CD14-positive monocyte (primary cell): ENCODE data around the gene MYH7B. TPM values are rescaled to one million over a fixed set of nuclear protein-coding genes. Genes with fewer than 3 reads are reported as not detected.

Experiments used
- DNase-seq, 3 donors: peaks; one replicate each; pipeline ENCODE4 v3.0.0-alpha.2; 2011 to 2022
- H2AFZ ChIP-seq: 2 replicates; pipeline ENCODE4 v1.6.0; 2012; ENCODE audit warnings: mild to moderate bottlenecking, low read depth, low read length, inconsistent platforms; ENCODE audit not compliant: insufficient read depth, poor library complexity, severe bottlenecking
- H3K27ac ChIP-seq, 2 donors: 1 replicate in 1 of 2; 2 replicates in 1 of 2; pipeline ENCODE4 v1.5.1; 2012 to 2013; ENCODE audit warnings: low read length in 2 of 2, control low read depth in 1 of 2, inconsistent platforms in 1 of 2, low read depth in 1 of 2, mild to moderate bottlenecking in 1 of 2
- H3K27me3 ChIP-seq, 2 donors: one replicate each; pipeline versions ENCODE4 v1.6.0 to v1.6.1; 2011 to 2013; ENCODE audit warnings: low read length in 2 of 2; ENCODE audit not compliant: control insufficient read depth in 2 of 2, insufficient read depth in 2 of 2
- H3K36me3 ChIP-seq, 2 donors: replicated peaks in 1 of 2; 1 replicate in 1 of 2; 2 replicates in 1 of 2; pipeline versions ENCODE4 v1.5.1 to v1.6.1; 2012 to 2013; ENCODE audit warnings: low read length in 2 of 2, control low read depth in 1 of 2, inconsistent platforms in 1 of 2, mild to moderate bottlenecking in 1 of 2; ENCODE audit not compliant: insufficient read depth in 2 of 2, control insufficient read depth in 1 of 2
- H3K4me1 ChIP-seq, 2 donors: 1 replicate in 1 of 2; 2 replicates in 1 of 2; pipeline versions ENCODE4 v1.5.1 to v1.6.1; 2012 to 2013; ENCODE audit warnings: low read length in 2 of 2, control low read depth in 1 of 2, inconsistent platforms in 1 of 2, mild to moderate bottlenecking in 1 of 2, moderate library complexity in 1 of 2; ENCODE audit not compliant: insufficient read depth in 2 of 2, control insufficient read depth in 1 of 2
- H3K4me2 ChIP-seq: replicated peaks from 2 replicates; pipeline ENCODE3; 2012; ENCODE audit warnings: low read length, moderate library complexity, mild to moderate bottlenecking; ENCODE audit not compliant: poor library complexity, severe bottlenecking; ENCODE audit errors: extremely low read depth
- H3K4me3 ChIP-seq, 3 experiments: fragments of 200-600 bp in 1 of 3; sonication (generic) in 1 of 3; replicated peaks in 1 of 3; 1 replicate in 2 of 3; 2 replicates in 1 of 3; pipeline ENCODE4 v1.5.1; 2011 to 2013; ENCODE audit warnings: low read length in 3 of 3, mild to moderate bottlenecking in 3 of 3, control low read depth in 2 of 3, low read depth in 2 of 3, inconsistent platforms in 1 of 3, moderate library complexity in 1 of 3
- H3K79me2 ChIP-seq: 2 replicates; pipeline ENCODE4 v1.6.0; 2012; ENCODE audit warnings: mild to moderate bottlenecking, control low read depth, inconsistent platforms, low read length, moderate library complexity; ENCODE audit not compliant: insufficient read depth
- H3K9ac ChIP-seq: 2 replicates; pipeline ENCODE4 v1.6.0; 2017; ENCODE audit warnings: low read length, mild to moderate bottlenecking; ENCODE audit not compliant: insufficient read depth, poor library complexity, severe bottlenecking
- H3K9me3 ChIP-seq, 2 donors: replicated peaks in 1 of 2; 1 replicate in 1 of 2; 2 replicates in 1 of 2; pipeline versions ENCODE4 v1.5.1 to v1.6.1; 2012 to 2013; ENCODE audit warnings: low read length in 2 of 2, control low read depth in 1 of 2; ENCODE audit not compliant: control insufficient read depth in 1 of 2, insufficient read depth in 1 of 2
- H4K20me1 ChIP-seq: 2 replicates; pipeline ENCODE4 v1.6.0; 2012; ENCODE audit warnings: mild to moderate bottlenecking, low read length, control low read depth, moderate library complexity; ENCODE audit not compliant: insufficient read depth
- H3K27ac Mint-ChIP-seq, 7 donors: one replicate each; pipeline ENCODE4 v1.8.0; 2020; ENCODE audit warnings: mild to moderate bottlenecking in 7 of 7, mixed read lengths in 7 of 7, moderate library complexity in 6 of 7, inconsistent platforms in 2 of 7
- H3K27me3 Mint-ChIP-seq, 3 donors: one replicate each; pipeline ENCODE4 v1.8.0; 2021 to 2022; ENCODE audit warnings: low read depth in 3 of 3, mild to moderate bottlenecking in 3 of 3, mixed read lengths in 3 of 3, moderate library complexity in 3 of 3, inconsistent platforms in 1 of 3
- H3K36me3 Mint-ChIP-seq, 2 donors: one replicate each; pipeline ENCODE4 v1.8.0; 2020; ENCODE audit warnings: mixed read lengths in 2 of 2, inconsistent platforms in 1 of 2, mild to moderate bottlenecking in 1 of 2
- H3K4me1 Mint-ChIP-seq: one replicate; pipeline ENCODE4 v1.8.0; 2020; ENCODE audit warnings: mild to moderate bottlenecking, mixed read lengths
- H3K4me3 Mint-ChIP-seq, 2 donors: one replicate each; pipeline ENCODE4 v1.8.0; 2020; ENCODE audit warnings: mild to moderate bottlenecking in 2 of 2, mixed read lengths in 2 of 2, moderate library complexity in 1 of 2
- H3K9me3 Mint-ChIP-seq, 7 donors: one replicate each; pipeline ENCODE4 v1.8.0; 2020 to 2022; ENCODE audit warnings: mixed read lengths in 7 of 7, mild to moderate bottlenecking in 6 of 7, moderate library complexity in 6 of 7, inconsistent platforms in 2 of 7
- CTCF ChIP-seq: fragments of 200-600 bp; IDR thresholded peaks from one replicate; pipeline ENCODE4 v1.8.0; 2022; ENCODE audit warnings: antibody characterized with exemption, mild to moderate bottlenecking
- WGBS: methylation state at CpG from one replicate; pipeline ENCODE4 v1.1.5; 2013; ENCODE audit warnings: missing lambda C conversion rate; ENCODE audit not compliant: insufficient coverage; 5-methylcytosine and 5-hydroxymethylcytosine counted together
- intact Hi-C, 2 donors: fragments of 100-400 bp; cut with micrococcal nuclease; formaldehyde crosslinking; loops; one replicate each; pipeline versions ENCODE4 v1.15.0 to v1.15.1; 2023
- polyA plus RNA-seq, 3 donors: library from polyadenylated mRNA; depleted of rRNA in 1 of 3; unstranded in 2 of 3; stranded (reverse) in 1 of 3; fragments of 300-500 nt in 2 of 3; fragments of >200 nt in 1 of 3; fragmentation: Illumina TruSeq in 2 of 3; gene quantifications; 1 replicate in 2 of 3; 2 replicates in 1 of 3; pipeline ENCODE4 v1.2.3, GENCODE V29; 2012 to 2021

The MYH7B gene
- polyA plus RNA-seq, 3 donors, result 0.75 TPM; not detected in 2

- Histone ChIP-seq H3K79me2 (no peaks in the 10 kb centered on the region), H3K4me1 (no peaks in the 10 kb centered on the region), H3K9ac (no peak overlapping the region), H3K36me3 (no peaks in the 10 kb centered on the region), H3K27me3 (no peaks in the 10 kb centered on the region), H3K27ac (no peak overlapping the region), H3K4me2 (no peak overlapping the region), H3K4me3 (no peak overlapping the region), H4K20me1 (no peaks in the 10 kb centered on the region), H2AFZ (no peak overlapping the region), H3K9me3 (no peaks in the 10 kb centered on the region)
- no peak for TF ChIP-seq CTCF
- no peak for DNase-seq
- no peaks in the 10 kb centered on the region for H3K36me3 Mint-ChIP-seq
- 86% methylated on average over 3 of the region's 14 CpGs for WGBS
- H3K27ac Mint-ChIP-seq, result no peak overlapping the region
- peaks cover 12 to 32% (median 27%) of the 10 kb centered on the region in 3 donors for H3K27me3 Mint-ChIP-seq
- no peaks in the 10 kb centered on the region for H3K4me1 Mint-ChIP-seq
- peak overlapping the region in 1 of 2 donors; percentile 46 for H3K4me3 Mint-ChIP-seq
- H3K9me3 Mint-ChIP-seq, result no peaks in the 10 kb centered on the region
- intact Hi-C loops, result no loop called here
Observed at GRCh38 chr20:34983995-34984735, 28.5 kb downstream of the MYH7B start.

GRCh38 chr20:34984756-34985261, 29.1 kb downstream of the MYH7B start:
- Histone ChIP-seq H3K27ac (no peak overlapping the region), H4K20me1 (no peaks in the 10 kb centered on the region), H3K79me2 (no peaks in the 10 kb centered on the region), H3K9ac (no peak overlapping the region), H3K4me1 (no peaks in the 10 kb centered on the region), H3K4me3 (no peak overlapping the region), H3K4me2 (no peak overlapping the region), H3K36me3 (no peaks in the 10 kb centered on the region), H2AFZ (no peak overlapping the region), H3K9me3 (no peaks in the 10 kb centered on the region), H3K27me3 (no peaks in the 10 kb centered on the region)
- Mint-ChIP-seq H3K9me3 (no peaks in the 10 kb centered on the region), H3K4me3 (peak overlapping the region in 1 of 2 donors; percentile 23), H3K4me1 (no peaks in the 10 kb centered on the region), H3K27ac (no peak overlapping the region), H3K27me3 (peaks cover 12 to 32% (median 27%) of the 10 kb centered on the region in 3 donors), H3K36me3 (no peaks in the 10 kb centered on the region)
- 89% methylated on average over 14 of the region's 18 CpGs for WGBS
- no peak for TF ChIP-seq CTCF
- intact Hi-C loops, result no loop called here
- DNase-seq, result no peak
